Activated CD4-positive, alpha-beta T cell treated with anti-CD3 and anti-CD28 coated beads, Interleukin-2, amount 50 U/mL, for 24 hours (primary cell): ENCODE data around the gene MAJIN.

Source experiments
- DNase-seq, 2 donors: peaks; one replicate each; pipeline ENCODE4 v3.0.0-alpha.2; 2020; ENCODE audit warnings: low read depth in 1 of 2, low spot score in 1 of 2

MAJIN gene

DNA sequence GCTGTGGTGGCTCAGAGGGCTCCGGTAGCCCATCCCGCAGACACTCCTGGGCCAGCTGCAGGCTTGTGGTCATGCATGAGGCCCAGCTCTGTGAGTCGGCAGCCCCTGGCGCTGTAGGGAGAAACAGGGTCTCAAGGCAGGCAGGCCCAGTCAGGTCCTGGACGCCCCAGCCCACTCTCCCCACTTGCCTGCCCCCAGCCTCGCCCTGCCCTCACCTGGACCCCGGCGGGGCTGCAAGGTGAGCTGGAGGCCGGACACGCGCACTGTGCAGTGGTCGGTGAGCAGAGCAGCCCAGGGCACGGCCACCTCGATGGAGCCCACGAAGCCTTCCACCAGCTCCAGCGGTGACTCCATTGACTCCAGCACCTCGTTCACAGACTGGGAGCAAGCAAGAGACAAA is 57.8 kb downstream of the MAJIN start:
- DNase-seq, result no peak

DNA sequence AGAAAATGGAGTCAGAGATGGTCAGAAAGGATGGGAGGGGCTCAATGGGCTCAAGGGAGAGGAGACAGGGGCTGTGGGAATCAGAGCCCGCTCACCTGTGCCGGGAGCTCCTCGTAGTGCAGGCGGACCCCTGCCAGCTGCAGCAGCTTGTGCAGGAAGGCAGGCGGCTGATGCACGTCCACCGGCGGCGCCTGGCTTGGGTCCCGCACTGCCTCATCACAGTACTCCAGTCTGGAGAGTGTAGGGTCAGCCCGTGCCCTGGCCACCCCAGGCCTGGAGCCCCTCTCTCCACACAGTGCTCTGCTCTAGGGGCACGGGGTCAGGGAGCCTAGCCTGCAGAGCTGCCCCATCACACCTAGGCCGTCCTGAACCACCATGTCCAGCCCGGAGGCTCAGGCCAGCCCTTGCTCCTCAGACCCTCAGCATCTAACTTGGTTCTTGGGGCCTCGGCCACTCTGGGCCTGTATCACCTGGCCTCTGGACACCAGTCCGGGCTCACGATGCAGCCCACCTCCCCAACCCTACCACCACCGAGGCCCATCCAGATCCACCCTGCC is 58.7 kb downstream of the MAJIN start:
- DNase-seq, result no peak

GRCh38 chr11:64911689-64912088 is 60.2 kb downstream of the MAJIN start:
- no peak for DNase-seq

DNA sequence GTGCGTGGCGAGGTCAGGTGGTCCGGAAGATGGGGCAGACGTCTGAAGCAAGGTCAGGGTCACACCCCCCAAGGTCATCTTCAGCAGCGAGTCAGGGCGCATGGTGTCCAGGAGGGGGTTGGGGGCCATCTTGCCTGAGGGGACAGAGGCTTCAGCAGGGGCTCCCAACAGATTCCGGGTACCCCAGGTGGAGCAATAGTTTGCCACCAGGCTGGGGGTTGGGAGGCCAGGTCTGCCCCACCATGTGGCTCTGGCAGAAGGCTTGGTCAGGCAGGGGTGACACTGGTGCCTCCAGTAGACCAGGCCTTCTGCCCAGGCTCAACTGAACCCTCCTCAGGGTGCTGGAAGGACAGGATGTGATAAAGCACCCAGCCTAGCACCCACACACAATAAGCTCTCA is 60.8 kb downstream of the MAJIN start:
- no peak for DNase-seq

DNA sequence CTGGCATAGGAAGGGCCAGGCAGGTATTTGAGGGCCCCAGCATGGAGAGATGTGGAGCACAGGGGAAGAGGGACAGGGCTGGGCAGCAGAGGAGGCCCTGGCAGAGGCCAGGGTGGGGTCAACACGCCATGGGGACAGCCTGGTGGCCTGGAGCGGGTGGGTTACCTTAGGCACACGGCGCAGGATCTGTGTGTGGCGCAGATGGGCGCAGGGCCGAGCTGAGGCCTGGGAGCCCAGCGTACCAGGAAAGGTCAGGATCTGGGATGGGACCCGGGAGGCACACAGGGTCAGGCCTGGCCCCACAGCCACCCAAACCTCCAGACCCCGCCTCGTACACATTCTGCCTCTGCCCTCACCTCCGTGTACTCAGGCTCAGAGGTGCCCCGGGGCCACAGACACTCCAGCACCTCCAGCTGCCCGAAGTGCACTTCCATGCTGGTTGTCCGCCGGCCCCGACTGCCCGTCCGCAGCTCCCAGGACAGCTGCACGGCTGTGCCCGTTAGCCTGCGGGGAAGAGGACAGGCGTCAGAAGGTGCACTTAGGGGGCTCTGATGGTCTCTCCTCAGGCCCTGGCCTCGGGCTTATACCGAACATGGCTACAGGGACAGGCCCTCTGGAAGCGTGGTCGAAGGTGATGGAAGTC is 61.3 kb downstream of the MAJIN start:
- DNase-seq, result no peak

GRCh38 chr11:64909653-64910343 is 62.1 kb downstream of the MAJIN start:
- DNase-seq, result no peak

DNA sequence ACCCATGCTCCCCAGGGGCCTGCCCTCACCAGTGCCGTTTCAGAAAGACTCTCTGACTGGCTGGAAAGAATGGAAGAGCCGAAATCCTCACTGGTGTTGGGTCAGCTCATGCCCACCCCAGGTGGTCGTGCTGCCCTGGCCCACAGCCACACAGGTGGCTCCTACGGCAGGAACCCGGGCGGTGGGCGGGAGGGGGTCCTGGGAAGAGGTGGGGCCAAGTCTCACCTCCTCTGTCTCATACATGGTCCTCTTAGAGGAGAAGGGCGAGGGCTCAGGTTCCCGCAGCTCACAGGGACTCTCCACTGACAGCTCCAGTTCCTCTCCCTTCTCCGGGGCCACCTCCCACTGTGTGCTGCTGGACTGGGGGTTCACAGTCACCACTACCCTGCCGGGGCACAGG is 63.1 kb downstream of the MAJIN start:
- DNase-seq, result no peak

GRCh38 chr11:64906314-64906635 is 65.6 kb downstream of the MAJIN start:
- DNase-seq, result no peak

- no peak for DNase-seq
These were observed 66.2 kb downstream of the MAJIN start for GRCh38 chr11:64905516-64906313.

DNA sequence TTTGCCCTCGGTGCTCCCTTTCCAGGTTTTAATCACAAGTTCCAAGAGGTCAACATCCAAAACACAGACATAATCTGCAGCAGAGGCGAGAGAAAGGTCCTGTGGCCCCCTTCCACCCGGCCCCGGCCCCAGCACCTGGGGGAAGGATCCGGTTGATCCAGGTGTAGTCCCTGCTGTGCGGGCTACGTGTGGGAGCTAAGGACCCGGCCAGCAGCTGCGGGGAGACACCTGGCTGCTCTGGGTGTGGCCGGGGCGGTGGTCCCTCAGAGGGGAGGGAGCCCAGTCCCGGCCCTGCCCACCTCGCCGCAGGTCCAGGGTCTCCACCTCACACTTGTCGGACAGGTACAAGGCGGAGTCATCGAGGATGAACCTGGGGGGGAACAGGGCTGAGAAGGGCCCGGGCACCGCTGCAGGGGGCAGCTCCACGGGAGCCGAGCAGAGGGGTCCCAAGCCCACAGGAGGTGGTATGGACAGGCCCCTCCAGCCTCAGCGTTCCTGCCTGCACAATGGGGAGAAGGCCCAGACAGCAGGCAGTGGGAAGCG is 68.5 kb downstream of the MAJIN start:
- DNase-seq, result no peak

DNA sequence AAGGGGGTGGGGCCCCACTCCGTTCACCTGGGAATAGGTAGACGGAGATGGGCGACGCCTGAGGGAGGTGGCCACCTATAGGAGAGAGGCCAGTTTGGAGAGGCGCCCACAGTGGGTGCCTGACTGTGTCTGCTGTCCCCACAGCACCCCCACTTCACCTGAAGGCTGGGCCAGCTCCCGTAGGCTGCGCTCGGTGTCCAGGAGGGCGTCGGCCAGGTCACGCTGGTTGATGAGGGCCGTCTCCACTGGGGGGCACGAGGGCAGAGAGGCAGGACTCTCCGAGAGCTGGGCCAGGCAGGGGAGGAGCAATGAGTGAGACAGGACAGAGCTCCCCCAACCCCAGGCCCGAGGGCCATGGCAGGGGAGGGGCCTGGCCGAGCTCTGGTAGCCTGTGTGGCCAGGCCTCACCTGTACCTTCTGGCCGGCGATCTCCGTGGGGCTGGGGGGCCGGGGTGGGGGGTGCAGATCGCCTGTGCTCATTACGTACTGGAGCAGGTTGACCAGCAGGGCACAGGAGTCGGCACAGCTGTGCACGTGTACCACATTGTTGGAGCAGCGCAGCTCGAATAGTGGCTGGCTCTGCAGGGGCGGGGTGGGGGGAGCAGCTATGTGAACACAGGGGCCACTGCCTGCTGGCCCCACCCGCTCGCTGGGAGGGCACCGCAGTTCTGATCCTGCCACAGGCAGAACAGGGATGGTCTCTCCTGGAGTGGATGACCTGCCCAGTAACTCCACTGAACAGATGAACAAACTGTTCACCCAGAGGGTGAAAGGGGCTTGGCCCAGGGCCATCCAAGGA is 69.6 kb downstream of the MAJIN start:
- DNase-seq, result no peak

GRCh38 chr11:64900774-64901173 is 71.1 kb downstream of the MAJIN start:
- DNase-seq, result no peak

- peak in 1 of 2 donors; percentile 75 for DNase-seq
These were observed 71.6 kb downstream of the MAJIN start for GRCh38 chr11:64900263-64900678.

DNA sequence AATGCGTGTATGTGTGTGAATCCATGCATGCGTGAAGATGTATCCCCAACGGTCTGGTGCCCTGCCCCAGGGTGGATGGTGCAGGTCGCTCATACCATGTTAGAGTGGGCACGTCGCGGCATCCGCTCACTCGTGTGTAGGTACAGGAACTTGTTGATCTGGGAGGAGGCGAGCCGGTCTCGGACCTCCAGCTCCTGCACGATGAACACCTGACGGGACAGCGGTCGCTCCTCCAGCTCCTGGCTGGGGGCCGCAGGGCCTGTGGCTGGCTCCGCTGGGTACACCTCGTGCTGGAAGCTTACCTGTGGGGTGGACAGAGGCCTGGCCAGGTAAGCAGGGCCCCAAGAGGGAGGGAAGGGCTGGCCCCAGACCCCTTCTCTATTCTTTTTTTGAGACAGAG is 73.4 kb downstream of the MAJIN start:
- no peak for DNase-seq

- DNase-seq, result no peak
These were observed 73.8 kb downstream of the MAJIN start for GRCh38 chr11:64898076-64898445.

GRCh38 chr11:64897381-64898075 is 74.4 kb downstream of the MAJIN start:
- no peak for DNase-seq

- DNase-seq, result no peak
These were observed 75.4 kb downstream of the MAJIN start for GRCh38 chr11:64896448-64897022.

DNA sequence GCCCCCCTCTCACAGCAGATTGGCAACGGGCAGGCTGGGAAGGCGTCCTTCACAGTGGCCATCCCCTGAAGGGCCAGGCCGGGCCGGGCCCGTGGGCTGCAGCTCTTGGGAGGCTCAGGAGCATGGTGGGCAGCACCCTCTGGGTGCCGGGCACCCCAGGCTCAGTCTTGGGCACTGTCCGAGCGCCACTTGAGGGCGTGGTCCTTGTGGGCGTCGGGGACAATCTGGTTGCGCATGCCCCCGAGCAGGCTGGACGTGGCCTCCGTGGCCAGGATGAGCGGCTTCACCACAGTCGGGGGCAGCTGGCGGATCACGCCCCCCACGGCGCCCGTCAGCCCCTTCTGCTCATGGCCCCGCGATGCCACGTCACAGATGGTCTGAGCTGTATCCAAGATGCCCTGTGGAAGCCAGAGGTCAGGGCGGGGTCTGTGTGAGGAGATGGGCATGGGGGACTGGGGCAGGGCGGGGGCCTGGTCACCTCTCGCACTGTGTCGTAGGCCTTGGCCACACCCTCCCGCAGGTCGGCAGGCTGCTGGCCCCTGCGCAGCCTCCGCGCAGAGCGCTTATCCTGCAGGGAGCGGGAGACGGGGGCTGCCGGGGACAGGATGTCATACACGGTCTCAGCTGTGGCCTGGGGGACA is 77.0 kb downstream of the MAJIN start:
- no peak for DNase-seq

DNA sequence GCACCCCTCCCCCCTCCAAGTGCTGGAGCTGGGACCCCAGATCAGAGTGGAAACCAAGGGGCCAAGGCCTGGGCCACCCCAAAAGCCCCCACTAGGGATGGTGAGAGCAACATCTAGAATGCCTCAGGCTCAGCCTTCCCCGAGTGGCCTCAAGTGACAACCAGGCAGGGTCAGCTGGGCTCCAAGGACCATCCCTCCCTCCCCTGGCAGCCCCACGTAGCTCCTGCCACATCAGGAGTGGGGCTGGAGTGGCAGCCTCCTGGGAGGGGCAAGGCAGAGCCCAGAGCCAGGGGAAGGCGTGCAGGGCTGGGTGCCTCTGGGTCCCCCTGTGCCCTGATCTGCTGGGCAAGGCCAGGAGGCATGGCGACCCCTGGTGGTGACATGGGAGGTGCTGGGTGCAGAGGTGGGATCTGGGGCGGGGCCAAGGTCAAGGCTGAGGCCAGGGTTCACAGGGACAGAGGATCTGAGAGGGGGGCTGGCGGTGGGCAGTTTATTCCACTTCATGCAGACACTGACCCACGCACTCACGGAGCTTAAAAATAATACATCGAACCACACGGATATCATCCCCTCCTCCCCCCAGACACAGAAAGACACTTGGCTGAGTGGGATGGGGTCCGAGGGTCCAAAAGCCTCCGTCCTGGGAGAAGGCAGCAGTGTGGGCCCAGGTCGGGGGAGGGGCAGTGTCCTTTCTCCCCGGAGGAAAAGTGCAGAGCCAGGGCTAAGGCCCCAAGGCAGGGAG is 77.7 kb downstream of the MAJIN start:
- DNase-seq, result peak; percentile 89 to 90
